ACHN (cell line): Measurements from ENCODE around the gene LRP11.
"Not testable (repeated sequence)": the region's sequence is repeated elsewhere in the genome, so short reads cannot be mapped to it uniquely, and the experiment has no call there.

ENCODE experiments used
- DNase-seq: peaks from one replicate; pipeline ENCODE4 v3.0.0-alpha.2; 2015
- in situ Hi-C: cut with HindIII; loops from 2 replicates; pipeline ENCODE4 v1.10.0; 2017; ENCODE audit warnings: low sequenced_read_pairs, low pct_ligation_motif_present, low pct_unique_long_range_greater_than_20kb

LRP11 gene

GRCh38 chr6:149899486-149899885, 35.3 kb upstream of the LRP11 start:
- no peak for DNase-seq
- in situ Hi-C loops: no loop called here

GRCh38 chr6:149898966-149899365, 34.8 kb upstream of the LRP11 start:
- DNase-seq: no peak
- in situ Hi-C loops: no loop called here

- in situ Hi-C loops: no loop called here
- no peak for DNase-seq
Observed at GRCh38 chr6:149897855-149898744, 33.9 kb upstream of the LRP11 start, which contains the start of gene RAET1E. RAET1E (minus strand) TSS chr6:149898113; CDS start chr6:149890901, 7,212 bp downstream.

- peak; percentile 59 for DNase-seq
- in situ Hi-C loops: no loop called here
Observed at GRCh38 chr6:149897015-149897697, 33.0 kb upstream of the LRP11 start.

- DNase-seq: no peak
- in situ Hi-C loops: no loop called here
Observed at GRCh38 chr6:149896491-149896890, 32.3 kb upstream of the LRP11 start.

- peak; percentile 32 for DNase-seq
- in situ Hi-C loops: no loop called here
Observed at GRCh38 chr6:149895833-149896271, 31.7 kb upstream of the LRP11 start.

GRCh38 chr6:149895048-149895590, 31.0 kb upstream of the LRP11 start:
- no peak for DNase-seq
- in situ Hi-C loops: no loop called here

GRCh38 chr6:149891864-149892263, 27.7 kb upstream of the LRP11 start:
- DNase-seq, in situ Hi-C loops: not testable (repeated sequence)

GRCh38 chr6:149891259-149891658, 27.1 kb upstream of the LRP11 start:
- no peak for DNase-seq
- in situ Hi-C loops: no loop called here

- in situ Hi-C loops: no loop called here
- DNase-seq: no peak
Observed at GRCh38 chr6:149890629-149891045, 26.5 kb upstream of the LRP11 start.

- in situ Hi-C loops: no loop called here
- DNase-seq: no peak
Observed at GRCh38 chr6:149889326-149889725, 25.2 kb upstream of the LRP11 start.

GRCh38 chr6:149888659-149889058, 24.5 kb upstream of the LRP11 start:
- in situ Hi-C loops: no loop called here
- DNase-seq: no peak

- DNase-seq: no peak
- in situ Hi-C loops: no loop called here
Observed at GRCh38 chr6:149888093-149888492, 23.9 kb upstream of the LRP11 start.

GRCh38 chr6:149887343-149887742, 23.2 kb upstream of the LRP11 start:
- DNase-seq: no peak
- in situ Hi-C loops: no loop called here

GRCh38 chr6:149885888-149886287, 21.7 kb upstream of the LRP11 start:
- no peak for DNase-seq
- in situ Hi-C loops: no loop called here

- no peak for DNase-seq
- in situ Hi-C loops: no loop called here
Observed at GRCh38 chr6:149884617-149885016, 20.5 kb upstream of the LRP11 start.

- in situ Hi-C loops: no loop called here
- DNase-seq: no peak
Observed at GRCh38 chr6:149884215-149884614, 20.1 kb upstream of the LRP11 start.

GRCh38 chr6:149881860-149882259, 17.7 kb upstream of the LRP11 start:
- in situ Hi-C loops: no loop called here
- DNase-seq: no peak

GRCh38 chr6:149881066-149881766, 17.1 kb upstream of the LRP11 start:
- in situ Hi-C loops: no loop called here

More at GRCh38 chr6:149881066-149881766, 17.1 kb upstream of the LRP11 start:
- no peak for DNase-seq
